ENCODE results near the gene ANXA4. TPM values are rescaled to one million over a fixed set of nuclear protein-coding genes. Genes with fewer than 3 reads are reported as not detected.
"Not testable (repeated sequence)": the region's sequence is repeated elsewhere in the genome, so short reads cannot be mapped to it uniquely, and the experiment has no call there.

Gene ANXA4
- total RNA-seq, 2 experiments from 2014 or later: 27.6 to 28.0 TPM

- POLR2A ChIA-PET: interaction anchor here (1.0 kb wide), 1 partner anchor 363 kb away, joined by 3 read pairs; the partner anchor contains the start of gene C2orf42
- CTCF ChIA-PET: interaction anchor here (1.0 to 1.5 kb wide), 2 partner anchors 12 to 109 kb away, joined by 3 to 6 read pairs; no protein-coding TSS in a partner anchor
Measured at GRCh38 chr2:69827796-69828540, 86.0 kb downstream of the ANXA4 start.

- CTCF ChIA-PET: interaction anchor here (0.5 to 1.5 kb wide), 6 partner anchors 13 to 474 kb away, joined by 3 to 6 read pairs (median 4); no protein-coding TSS in a partner anchor
- POLR2A ChIA-PET: interaction anchor here (0.6 to 1.0 kb wide), 2 partner anchors 185 to 362 kb away, joined by 3 read pairs; partner anchors contain the start of gene C2orf42
Measured at GRCh38 chr2:69828938-69829255, 87.0 kb downstream of the ANXA4 start.

- ChIA-PET CTCF (interaction anchor here (0.5 to 1.5 kb wide), 5 partner anchors 13 to 473 kb away, joined by 3 to 6 read pairs (median 3); no protein-coding TSS in a partner anchor), POLR2A (interaction anchor here (0.6 to 1.0 kb wide), 2 partner anchors 185 to 362 kb away, joined by 3 read pairs; partner anchors contain the start of gene C2orf42)
Measured at GRCh38 chr2:69829256-69830044, 87.5 kb downstream of the ANXA4 start, which contains the start of gene GMCL1. TSS of gene GMCL1 (plus strand) at chr2:69829660. CDS start at chr2:69829893, 233 bp downstream.

- POLR2A ChIA-PET: no interaction called here
- CTCF ChIA-PET: interaction anchor here (1.3 kb wide), 1 partner anchor 105 kb away, joined by 4 read pairs; no protein-coding TSS in a partner anchor
Measured at GRCh38 chr2:69830045-69830905, 88.3 kb downstream of the ANXA4 start.

DNA sequence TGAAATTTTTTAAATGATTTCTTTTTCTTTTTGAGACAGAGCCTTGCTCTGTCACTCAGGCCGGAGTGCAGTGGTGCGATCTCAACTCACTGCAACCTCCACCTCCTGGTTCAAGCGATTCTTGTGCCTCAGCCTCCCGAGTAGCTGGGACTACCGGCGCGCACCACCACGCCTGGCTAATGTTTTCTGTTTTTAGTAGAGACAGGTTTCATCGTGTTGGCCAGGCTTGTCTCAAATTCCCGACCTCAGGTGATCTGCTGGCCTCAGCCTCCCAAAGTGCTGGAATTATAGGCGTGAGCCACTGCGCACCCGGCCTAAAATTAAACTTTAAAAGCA is 88.9 kb downstream of the ANXA4 start:
- CTCF ChIA-PET: interaction anchor here (1.3 kb wide), 1 partner anchor 106 kb away, joined by 4 read pairs; no protein-coding TSS in a partner anchor
- POLR2A ChIA-PET: not testable (repeated sequence)

DNA sequence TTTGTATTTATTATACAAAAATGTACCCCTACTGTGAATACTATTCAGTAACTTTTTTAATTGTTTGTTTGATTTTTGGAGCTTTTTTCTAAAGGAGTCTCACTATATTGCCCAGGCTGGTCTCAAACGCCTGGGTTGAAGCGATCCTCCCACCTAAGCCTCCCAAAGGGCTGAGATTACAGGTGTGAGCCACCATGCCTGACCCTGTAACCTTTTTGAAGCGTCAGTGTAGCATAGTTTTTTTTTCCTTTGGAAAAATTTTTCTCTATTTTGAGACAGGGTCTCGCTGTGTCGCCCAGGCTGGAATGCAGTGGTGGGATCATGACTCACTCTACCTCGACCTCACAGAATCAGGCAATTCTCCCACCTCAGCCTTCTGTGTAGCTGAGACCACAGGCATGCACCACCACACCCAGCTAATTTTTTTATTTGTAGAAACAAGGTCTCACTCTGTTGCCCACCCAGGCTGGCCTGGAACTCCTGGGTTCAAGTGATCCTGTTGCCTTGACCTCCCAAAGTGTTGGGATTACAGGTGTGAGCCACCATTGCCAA is 89.5 kb downstream of the ANXA4 start:
- ChIA-PET CTCF (interaction anchor here (1.3 kb wide), 1 partner anchor 107 kb away, joined by 4 read pairs; no protein-coding TSS in a partner anchor), POLR2A (no interaction called here)

DNA sequence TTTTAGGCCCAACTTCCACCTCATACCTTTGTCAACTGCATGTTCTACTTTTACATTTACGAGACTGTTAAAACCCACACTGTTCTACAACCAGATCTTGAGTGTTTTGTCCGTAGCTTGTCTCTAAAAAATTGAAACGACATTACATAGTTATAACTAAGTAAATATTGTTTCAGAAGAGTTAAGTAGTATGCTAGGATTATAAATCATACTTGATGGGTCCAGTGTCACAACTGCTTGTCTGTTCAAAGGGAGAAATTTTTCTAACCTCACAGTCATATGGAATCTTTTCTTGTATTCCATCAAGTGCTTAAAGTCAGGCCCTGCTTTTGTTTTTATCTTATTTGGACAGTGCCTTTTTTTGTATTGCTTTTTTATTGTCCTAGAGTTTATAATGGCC is 91.8 kb downstream of the ANXA4 start:
- ChIA-PET POLR2A (no interaction called here), CTCF (no interaction called here)

DNA sequence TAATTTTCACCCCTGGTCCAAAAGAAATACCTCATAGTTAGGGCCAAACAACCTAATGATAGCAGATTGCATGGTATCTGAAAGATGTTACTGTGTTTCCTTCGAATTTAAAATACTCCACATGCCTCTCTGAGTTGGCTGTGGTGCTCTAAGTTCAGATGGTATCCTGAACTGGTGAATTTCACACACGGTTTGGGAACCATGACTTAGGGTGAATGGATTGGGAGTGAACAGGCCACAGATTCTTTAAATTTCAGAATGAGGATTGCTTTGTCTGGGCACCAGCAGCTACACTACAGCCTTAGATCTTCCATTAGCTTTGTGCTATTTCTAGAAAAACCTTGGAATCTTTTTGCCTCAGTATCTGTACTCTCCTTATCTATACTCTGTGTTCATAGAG is 93.7 kb downstream of the ANXA4 start:
- ChIA-PET POLR2A (interaction anchor here (0.5 kb wide), 1 partner anchor 54 kb away, joined by 5 read pairs; no protein-coding TSS in a partner anchor), CTCF (no interaction called here)

DNA sequence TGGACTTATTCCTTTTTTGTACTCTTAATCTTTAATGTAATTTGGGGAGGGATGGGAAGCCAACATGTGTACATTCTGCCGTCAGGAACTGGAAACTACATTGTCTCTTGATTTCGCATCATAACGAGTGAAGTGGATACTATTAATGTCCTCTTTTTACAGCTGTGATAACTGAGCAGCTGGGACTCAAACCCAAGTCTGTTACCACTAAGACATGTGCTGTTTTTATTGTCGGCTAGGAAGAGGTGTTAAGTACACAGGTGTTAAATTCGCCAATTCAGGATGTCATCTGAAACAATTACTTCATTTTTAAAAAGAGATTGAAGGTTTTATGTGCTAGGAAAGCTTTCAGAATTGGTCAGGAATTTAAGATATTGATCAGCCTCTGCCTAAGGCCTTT is 94.4 kb downstream of the ANXA4 start:
- CTCF ChIA-PET: no interaction called here
- POLR2A ChIA-PET: no interaction called here

DNA sequence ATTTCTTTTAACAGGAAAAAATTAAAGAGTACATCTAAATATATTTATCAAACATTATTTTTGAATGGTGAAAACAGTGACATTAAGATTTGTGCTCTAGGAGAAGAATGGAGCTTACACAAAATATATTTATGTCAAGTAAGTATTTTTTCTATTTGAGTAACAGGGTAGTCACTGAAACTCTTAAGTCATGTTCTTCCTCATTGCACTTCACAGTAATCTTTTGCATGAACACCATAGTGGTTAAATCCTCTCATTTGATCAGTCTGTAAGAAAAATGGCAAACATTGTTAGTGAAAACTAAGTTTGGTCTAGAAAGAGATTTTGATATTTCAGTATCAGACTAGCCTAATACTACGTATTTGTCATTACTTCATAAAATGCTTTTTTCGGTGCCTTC is 95.6 kb downstream of the ANXA4 start:
- CTCF ChIA-PET: no interaction called here
- POLR2A ChIA-PET: no interaction called here

- POLR2A ChIA-PET: no interaction called here
- CTCF ChIA-PET: no interaction called here
Measured at GRCh38 chr2:69843993-69844392, 102.1 kb downstream of the ANXA4 start.

GRCh38 chr2:69844560-69844959 is 102.6 kb downstream of the ANXA4 start:
- ChIA-PET POLR2A (no interaction called here), CTCF (no interaction called here)

DNA sequence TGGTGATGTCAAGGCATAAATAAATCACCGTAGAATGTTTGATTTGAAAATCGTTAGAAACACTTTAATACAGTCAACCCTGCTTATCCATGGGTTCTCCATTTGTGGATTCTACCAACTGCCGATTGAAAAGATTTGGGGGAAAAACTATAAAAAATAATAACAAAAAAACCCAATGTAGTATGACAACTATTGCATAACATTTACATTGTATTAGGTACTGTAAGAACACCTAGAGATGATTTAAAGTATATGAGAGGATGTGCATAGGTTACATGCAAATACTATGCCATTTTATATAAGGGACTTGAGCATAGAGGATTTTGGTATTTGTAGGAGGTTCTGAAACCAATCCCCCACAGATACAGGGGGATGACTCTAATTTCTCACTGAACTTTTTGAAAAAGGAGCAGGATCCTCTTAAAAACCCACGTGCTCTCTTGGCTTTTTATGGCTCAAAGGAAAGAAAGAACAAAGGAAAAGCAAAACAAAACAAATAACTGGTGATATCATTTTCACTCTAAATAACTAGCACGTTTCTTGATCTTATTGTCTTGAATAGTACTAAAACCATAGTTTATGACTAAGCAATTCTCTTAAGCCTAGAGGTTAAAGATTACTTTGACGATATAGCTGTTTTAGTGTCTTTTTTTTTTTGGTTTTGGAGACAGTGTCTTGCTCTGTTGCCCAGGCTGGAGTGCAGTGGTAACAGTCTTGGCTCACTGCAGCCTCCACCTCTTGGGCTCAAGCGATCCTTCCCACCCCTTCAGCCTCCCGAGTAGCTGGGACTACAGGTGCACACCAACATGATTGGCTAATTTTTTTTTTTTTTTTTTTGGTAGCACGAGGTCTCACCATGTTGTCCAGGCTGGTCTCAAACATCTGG is 104.5 kb downstream of the ANXA4 start:
- POLR2A ChIA-PET: no interaction called here
- CTCF ChIA-PET: no interaction called here

- ChIA-PET POLR2A (no interaction called here), CTCF (no interaction called here)
Measured at GRCh38 chr2:69847068-69847828, 105.3 kb downstream of the ANXA4 start.

- ChIA-PET CTCF (no interaction called here), POLR2A (no interaction called here)
Measured at GRCh38 chr2:69848186-69848790, 106.4 kb downstream of the ANXA4 start.

GRCh38 chr2:69858261-69858660 is 116.3 kb downstream of the ANXA4 start:
- ChIA-PET CTCF (interaction anchor here (0.9 kb wide), 1 partner anchor 133 kb away, joined by 4 read pairs; no protein-coding TSS in a partner anchor), POLR2A (interaction anchor here (0.5 kb wide), 1 partner anchor 18 kb away, joined by 3 read pairs; no protein-coding TSS in a partner anchor)

- ChIA-PET CTCF (no interaction called here), POLR2A (interaction anchor here (0.6 kb wide), 1 partner anchor 344 kb away, joined by 3 read pairs; no protein-coding TSS in a partner anchor)
Measured at GRCh38 chr2:69863298-69863697, 121.4 kb downstream of the ANXA4 start.

All from activated CD8-positive, alpha-beta memory T cell treated with anti-CD3 and anti-CD28 coated beads for 36 hours (primary cell).